Measurements from ENCODE around the gene IDH1. TPM values are rescaled to one million over a fixed set of nuclear protein-coding genes. Genes with fewer than 3 reads are reported as not detected.
A peak's percentile ranks its signal among the peaks of the same experiment; 100 is the strongest.

Gene IDH1
- total RNA-seq, 1 donor from 2014 or later = 308 TPM

DNA sequence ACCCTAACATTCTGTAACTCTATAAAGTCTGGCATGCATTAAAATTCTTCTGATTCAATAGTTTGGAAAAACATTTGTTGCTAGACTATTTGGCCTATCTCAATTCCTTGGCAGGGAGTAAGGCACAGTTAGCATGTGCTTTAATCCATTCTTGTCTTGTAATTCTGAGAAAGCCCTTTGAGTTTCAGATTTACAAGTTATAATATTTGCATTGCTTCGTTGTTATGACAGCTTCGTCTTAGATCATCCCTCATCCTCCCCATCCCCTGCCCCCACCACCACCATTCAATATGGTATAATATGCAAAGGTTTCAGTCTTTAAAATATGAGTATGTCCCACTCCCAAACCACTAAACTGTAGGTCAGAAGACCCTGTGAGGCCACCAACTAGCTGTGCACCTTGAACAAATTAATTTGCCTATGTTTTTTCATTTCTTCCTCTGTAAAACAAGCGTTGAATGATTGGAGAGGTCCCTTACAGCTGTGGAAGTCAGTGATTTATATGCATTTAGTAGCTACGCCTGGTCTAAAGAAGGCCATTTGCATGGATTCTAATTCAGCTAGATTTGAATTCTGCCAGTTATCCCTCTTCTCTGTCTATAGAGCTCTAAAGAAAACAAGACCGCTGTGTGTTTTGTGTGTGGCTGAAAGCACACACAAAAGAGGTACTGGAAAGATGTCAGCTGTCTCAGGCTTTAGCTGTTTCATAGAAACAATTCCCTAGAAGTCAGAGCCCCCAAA, 65.6 kb downstream of the IDH1 start:
- peaks cover 4% of the 10 kb centered on the region for H3K9me3 Mint-ChIP-seq (ENCODE audit: unreplicated experiment)
- no peak for DNase-seq
- peak overlapping the region; percentile 38 for H3K27ac Mint-ChIP-seq (ENCODE audit: unreplicated experiment)
- H3K36me3 Mint-ChIP-seq (ENCODE audit: unreplicated experiment) = no peaks in the 10 kb centered on the region
- no peak overlapping the region for H3K4me3 Mint-ChIP-seq (ENCODE audit: unreplicated experiment)
- TF ChIP-seq, protein P1, sequence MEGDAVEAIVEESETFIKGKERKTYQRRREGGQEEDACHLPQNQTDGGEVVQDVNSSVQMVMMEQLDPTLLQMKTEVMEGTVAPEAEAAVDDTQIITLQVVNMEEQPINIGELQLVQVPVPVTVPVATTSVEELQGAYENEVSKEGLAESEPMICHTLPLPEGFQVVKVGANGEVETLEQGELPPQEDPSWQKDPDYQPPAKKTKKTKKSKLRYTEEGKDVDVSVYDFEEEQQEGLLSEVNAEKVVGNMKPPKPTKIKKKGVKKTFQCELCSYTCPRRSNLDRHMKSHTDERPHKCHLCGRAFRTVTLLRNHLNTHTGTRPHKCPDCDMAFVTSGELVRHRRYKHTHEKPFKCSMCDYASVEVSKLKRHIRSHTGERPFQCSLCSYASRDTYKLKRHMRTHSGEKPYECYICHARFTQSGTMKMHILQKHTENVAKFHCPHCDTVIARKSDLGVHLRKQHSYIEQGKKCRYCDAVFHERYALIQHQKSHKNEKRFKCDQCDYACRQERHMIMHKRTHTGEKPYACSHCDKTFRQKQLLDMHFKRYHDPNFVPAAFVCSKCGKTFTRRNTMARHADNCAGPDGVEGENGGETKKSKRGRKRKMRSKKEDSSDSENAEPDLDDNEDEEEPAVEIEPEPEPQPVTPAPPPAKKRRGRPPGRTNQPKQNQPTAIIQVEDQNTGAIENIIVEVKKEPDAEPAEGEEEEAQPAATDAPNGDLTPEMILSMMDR (IDR thresholded peaks at IDR 0.05; ENCODE audit: partially characterized antibody, unreplicated experiment) = no peak
- peaks cover 16% of the 10 kb centered on the region for H3K4me1 Mint-ChIP-seq (ENCODE audit: low read depth, unreplicated experiment)
- H3K27me3 Mint-ChIP-seq (ENCODE audit: unreplicated experiment) = no peaks in the 10 kb centered on the region

- Mint-ChIP-seq H3K27ac (ENCODE audit: unreplicated experiment) (no peak overlapping the region), H3K36me3 (ENCODE audit: unreplicated experiment) (no peaks in the 10 kb centered on the region), H3K4me1 (ENCODE audit: low read depth, unreplicated experiment) (peaks cover 16% of the 10 kb centered on the region), H3K4me3 (ENCODE audit: unreplicated experiment) (no peak overlapping the region), H3K9me3 (ENCODE audit: unreplicated experiment) (peaks cover 4% of the 10 kb centered on the region), H3K27me3 (ENCODE audit: unreplicated experiment) (no peaks in the 10 kb centered on the region)
- no peak for DNase-seq
- TF ChIP-seq, protein P1 (IDR thresholded peaks at IDR 0.05; ENCODE audit: partially characterized antibody, unreplicated experiment) = no peak
Measured at GRCh38 chr2:208186893-208187292, 68.0 kb downstream of the IDH1 start.

- DNase-seq = no peak
- Mint-ChIP-seq H3K27ac (ENCODE audit: unreplicated experiment) (no peak overlapping the region), H3K27me3 (ENCODE audit: unreplicated experiment) (no peaks in the 10 kb centered on the region), H3K4me1 (ENCODE audit: low read depth, unreplicated experiment) (peaks cover 16% of the 10 kb centered on the region), H3K36me3 (ENCODE audit: unreplicated experiment) (no peaks in the 10 kb centered on the region), H3K4me3 (ENCODE audit: unreplicated experiment) (no peak overlapping the region), H3K9me3 (ENCODE audit: unreplicated experiment) (peaks cover 4% of the 10 kb centered on the region)
- TF ChIP-seq, protein P1 (IDR thresholded peaks at IDR 0.05; ENCODE audit: partially characterized antibody, unreplicated experiment) = no peak
Measured at GRCh38 chr2:208186465-208186864, 68.4 kb downstream of the IDH1 start.

Other genes with a start within 250 kb of the IDH1 start
- gene PLEKHM3, start 229.5 kb downstream of the IDH1 start, total RNA-seq (ENCODE audit: unreplicated experiment) = 19.5 TPM
- 0.76 TPM for gene CRYGD, start 130.5 kb downstream of the IDH1 start, total RNA-seq (ENCODE audit: unreplicated experiment)
- not detected for gene CRYGC, start 125.2 kb downstream of the IDH1 start, total RNA-seq (ENCODE audit: unreplicated experiment)
- gene CRYGB, start 108.9 kb downstream of the IDH1 start, total RNA-seq (ENCODE audit: unreplicated experiment) = not detected
- gene CRYGA, start 91.5 kb downstream of the IDH1 start, total RNA-seq (ENCODE audit: unreplicated experiment) = not detected
- gene C2orf80, start 65.0 kb downstream of the IDH1 start, total RNA-seq (ENCODE audit: unreplicated experiment) = not detected
- gene PIKFYVE, start 11.2 kb upstream of the IDH1 start, total RNA-seq (ENCODE audit: unreplicated experiment) = 46.8 TPM
- not detected for gene PTH2R, start 151.7 kb upstream of the IDH1 start, total RNA-seq (ENCODE audit: unreplicated experiment)

All from glutamatergic neuron (in vitro differentiated cells).